ENCODE measurements around the gene C6orf15.
"Not testable (repeated sequence)": the region's sequence is repeated elsewhere in the genome, so short reads cannot be mapped to it uniquely, and the experiment has no call there.

C6orf15 gene

DNA sequence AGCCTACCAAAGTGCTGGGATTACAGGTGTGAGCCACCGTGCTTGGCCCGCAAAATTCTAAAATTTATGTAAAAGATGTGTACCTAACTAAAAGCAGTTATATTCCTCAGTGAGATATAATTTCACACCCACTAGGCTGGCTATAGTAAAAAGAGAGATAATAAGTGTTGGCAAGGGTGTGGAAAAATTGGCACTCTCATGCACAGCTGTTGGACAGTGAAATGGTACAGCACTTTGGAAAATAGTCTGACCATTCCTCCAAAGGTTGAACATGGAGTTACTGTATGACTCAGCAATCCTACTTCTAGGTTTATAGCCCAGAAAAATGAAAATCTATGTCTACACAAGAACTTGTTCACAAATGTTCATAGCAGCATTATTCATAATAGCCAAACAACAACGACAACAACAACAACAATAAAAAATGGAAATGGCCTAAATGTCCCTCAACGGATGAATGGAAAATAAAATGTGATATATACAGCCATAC, 13.9 kb downstream of the C6orf15 start:
- DNase-seq, result no peak

DNA sequence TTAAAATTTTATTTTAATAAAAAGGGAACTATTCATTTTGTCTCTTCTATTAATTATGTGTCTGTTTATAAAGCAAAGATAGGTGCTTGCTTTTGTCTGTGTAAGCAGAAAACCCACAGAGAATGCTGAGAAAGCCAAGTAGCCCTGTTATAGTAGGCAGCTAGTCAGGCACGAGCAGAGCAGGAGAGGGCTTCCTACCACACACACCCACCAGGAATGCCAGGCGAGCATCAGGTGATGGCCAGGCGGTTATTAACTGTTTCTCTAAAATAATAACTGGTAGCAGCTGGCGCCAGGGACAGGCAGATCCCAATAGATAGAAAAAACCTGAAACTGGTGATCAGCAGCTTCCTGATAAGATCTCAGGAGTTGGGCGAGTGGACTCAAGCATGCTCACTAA, 15.7 kb downstream of the C6orf15 start:
- DNase-seq, result no peak

- DNase-seq, result no peak
Measured at GRCh38 chr6:31096215-31096614, 16.2 kb downstream of the C6orf15 start.

GRCh38 chr6:31094389-31094881, 17.9 kb downstream of the C6orf15 start:
- peak; percentile 72 for DNase-seq

DNA sequence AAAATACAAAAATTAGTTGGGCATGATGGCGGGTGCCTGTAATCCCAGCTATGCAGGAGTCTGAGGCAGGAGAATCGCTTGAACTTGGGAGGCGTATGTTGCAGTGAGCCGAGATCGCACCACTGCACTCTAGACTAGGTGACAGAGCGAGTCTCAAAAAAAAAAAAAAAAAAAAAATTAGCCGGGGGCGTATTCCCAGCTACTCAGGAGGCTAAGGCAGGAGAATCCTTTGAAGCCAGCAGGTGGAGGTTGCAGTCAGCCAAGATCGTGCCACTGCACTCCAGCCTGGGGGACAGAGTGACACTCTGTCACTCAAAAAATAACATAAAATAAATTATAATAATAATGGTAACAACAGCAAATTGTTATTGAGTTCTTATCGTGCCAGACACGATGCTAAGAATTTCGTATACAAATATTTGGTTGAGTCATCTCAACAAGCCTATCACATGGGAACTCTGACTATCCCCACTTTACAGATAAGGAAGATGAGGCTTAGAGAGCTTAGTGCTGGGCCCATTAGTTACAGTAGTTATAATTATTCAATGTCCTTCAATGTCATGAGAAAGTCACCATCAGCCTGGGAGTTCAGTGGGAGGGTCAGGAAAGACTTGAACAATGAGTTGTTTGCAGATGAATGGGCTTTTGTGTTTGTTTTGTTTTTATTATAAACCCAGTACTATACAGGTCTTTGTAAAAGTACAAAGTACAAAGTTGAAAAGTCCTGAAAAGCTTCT, 19.4 kb downstream of the C6orf15 start:
- DNase-seq, result no peak

GRCh38 chr6:31092238-31092637, 20.1 kb downstream of the C6orf15 start:
- DNase-seq, result no peak

DNA sequence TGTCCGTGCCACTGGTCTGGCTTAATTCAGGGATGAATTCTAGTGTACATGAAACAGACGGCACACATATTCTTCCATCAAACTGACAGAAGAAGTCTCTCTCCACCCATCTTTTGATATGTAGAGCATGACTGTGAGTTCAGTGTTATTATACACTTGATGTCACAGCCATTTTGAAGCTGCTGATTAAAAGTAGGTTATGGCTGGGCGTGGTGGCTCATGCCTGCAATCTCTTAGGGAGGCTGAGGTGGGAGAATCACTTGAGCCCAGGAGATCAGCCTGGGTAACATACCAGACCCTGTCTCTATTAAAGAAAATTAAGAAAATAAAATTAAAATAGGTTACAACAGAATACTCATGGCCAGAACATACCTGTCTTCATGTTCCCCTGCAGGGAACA, 20.7 kb downstream of the C6orf15 start:
- DNase-seq, result no peak

DNA sequence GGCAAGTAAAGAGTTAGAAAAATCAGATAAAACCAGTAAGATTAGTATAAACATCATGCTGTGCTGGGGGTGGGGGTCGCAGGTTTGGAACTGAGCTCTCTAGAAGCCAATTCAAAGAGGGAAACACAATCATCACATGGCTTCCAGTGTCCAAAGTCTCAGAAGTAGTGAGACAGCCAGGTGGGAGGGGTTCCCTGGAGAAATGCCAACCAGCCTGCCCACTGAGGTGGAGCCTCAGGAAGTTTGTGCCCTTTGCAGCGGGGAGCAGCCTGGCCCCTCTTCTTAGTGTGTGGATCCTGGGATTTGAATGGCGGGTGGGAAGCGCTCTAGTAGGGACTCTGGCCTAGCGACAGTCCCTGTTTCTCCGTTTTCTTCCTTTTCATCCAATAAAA, 21.4 kb downstream of the C6orf15 start:
- no peak for DNase-seq

- no peak for DNase-seq
Measured at GRCh38 chr6:31090275-31090972, 22.0 kb downstream of the C6orf15 start.

DNA sequence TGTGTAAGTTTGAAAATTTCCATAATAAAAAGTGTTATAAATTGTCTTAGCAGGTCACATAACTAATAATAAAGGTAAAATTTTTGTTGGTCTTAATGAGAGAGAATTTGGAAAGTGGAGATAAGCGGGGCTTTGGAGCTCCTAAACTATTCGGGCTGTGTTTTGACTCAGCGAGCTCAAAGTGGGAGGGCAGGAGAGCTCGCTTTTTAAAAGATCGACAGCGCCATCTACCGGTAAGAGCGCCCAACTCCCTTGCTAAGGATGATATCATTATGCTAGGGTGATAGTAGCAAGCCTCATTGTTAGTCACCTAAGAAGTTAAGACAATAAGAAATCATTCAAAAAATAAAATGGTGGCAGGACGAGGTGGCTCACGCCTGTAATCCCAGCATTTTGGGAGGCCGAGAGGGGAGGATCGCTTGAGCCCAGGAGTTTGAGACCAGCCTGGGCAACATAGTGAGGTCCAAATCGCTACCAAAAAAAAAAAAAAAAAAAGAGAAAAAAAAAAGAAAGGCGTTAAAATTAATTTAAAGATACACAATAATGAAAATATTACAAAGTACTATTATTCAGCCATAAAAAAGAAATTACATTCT, 24.8 kb downstream of the C6orf15 start:
- DNase-seq, result peak; percentile 95

DNA sequence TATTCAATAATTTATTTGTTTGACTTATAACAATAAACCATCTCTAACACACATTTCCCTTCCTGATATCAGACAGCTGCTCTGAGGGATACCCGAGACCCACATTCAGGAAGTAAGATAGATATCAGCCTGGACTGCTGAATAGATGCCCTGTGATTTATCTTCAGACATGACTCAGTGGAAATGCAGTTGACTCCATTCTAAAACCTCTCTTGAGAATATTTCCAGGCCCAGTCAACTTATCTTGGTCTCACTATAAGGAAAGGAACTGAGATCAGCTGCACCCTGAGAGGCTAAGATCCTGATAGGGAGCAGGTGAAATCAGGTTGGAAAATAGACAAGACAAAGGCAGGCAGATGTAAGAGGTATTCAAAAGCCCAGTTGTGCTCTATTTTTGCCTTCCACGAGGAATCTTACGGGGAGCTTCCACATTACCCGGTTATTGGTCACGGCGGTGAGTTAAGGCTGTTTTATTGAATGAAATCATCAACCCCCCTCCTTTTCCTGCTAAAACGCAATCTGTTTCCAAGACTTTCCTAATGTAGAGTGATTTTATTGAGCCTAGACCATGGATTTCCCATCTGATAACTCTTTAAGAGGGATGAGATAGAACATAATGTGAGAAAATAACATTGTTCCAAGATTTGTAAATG, 25.5 kb downstream of the C6orf15 start:
- no peak for DNase-seq

GRCh38 chr6:31083742-31084354, 28.5 kb downstream of the C6orf15 start:
- peak; percentile 72 for DNase-seq

GRCh38 chr6:31081872-31082271, 30.5 kb downstream of the C6orf15 start:
- DNase-seq, result no peak

GRCh38 chr6:31079656-31080261, 32.6 kb downstream of the C6orf15 start:
- peak; percentile 86 for DNase-seq

- no peak for DNase-seq
Measured at GRCh38 chr6:31076611-31077010, 35.8 kb downstream of the C6orf15 start.

DNA sequence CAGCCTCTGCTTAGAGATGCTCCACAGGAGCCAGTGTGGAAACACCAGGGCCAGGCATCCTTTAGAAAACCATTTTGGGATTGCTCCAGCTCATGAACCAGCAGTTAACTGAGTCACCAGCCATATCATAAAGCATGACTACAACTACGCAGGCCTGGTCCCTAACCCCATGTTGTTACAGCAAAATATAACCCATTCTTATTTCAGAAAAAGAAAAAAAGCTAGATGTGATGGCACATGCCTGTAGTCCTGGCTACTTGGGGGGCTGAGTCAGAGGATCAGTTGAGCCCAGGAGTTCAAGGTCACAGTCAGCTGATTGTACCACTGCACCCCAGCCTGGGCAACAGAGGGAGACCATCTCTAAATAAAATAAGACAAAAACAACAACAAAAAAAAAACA, 36.8 kb downstream of the C6orf15 start:
- DNase-seq, result no peak

DNA sequence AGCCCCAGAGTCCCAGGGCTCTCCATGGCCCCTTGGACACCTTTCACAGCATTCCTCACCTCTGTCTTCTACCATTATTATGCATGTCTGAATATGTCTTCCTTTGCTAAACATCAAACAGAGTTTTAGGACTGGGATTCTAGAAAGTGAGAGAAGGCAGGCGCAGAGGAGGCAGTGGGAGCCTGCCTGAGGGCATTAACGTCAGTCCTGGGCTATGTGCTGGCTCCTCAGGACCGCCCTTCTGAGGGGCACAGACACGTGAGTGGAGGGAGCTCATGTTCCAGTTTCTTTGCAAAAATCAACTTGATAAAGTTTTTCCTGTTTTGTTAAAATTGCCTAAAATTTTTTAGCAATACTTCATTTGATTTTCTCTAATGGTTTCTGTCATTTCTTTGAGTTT, 38.0 kb downstream of the C6orf15 start:
- DNase-seq, result no peak

- DNase-seq, result no peak
Measured at GRCh38 chr6:31070711-31071197, 41.6 kb downstream of the C6orf15 start.

GRCh38 chr6:31068669-31069340, 43.6 kb downstream of the C6orf15 start:
- DNase-seq, result peak; percentile 88

- DNase-seq, result not testable (repeated sequence)
Measured at GRCh38 chr6:31067891-31068668, 44.3 kb downstream of the C6orf15 start.

- not testable (repeated sequence) for DNase-seq
Measured at GRCh38 chr6:31067028-31067427, 45.3 kb downstream of the C6orf15 start.

All from activated effector memory CD4-positive, alpha-beta T cell treated with anti-CD3 and anti-CD28 coated beads, Interleukin-2, amount 50 U/mL, for 16 hours (primary cell).